Fibroblast of lung (primary cell): Measurements from ENCODE around the gene UBE2K. TPM values are rescaled to one million over a fixed set of nuclear protein-coding genes. Genes with fewer than 3 reads are reported as not detected.
"Not testable (repeated sequence)": the region's sequence is repeated elsewhere in the genome, so short reads cannot be mapped to it uniquely, and the experiment has no call there.

Experiments
- DNase-seq, 2 donors: peaks; one replicate each; pipeline versions ENCODE4 v3.0.0 to v3.0.0-alpha.2; 2010; ENCODE audit warnings: low read depth in 2 of 2
- H2AFZ ChIP-seq: 2 replicates; pipeline ENCODE4 v1.5.1; 2012; ENCODE audit warnings: low read length, control low read depth, inconsistent platforms
- H3K27ac ChIP-seq: 2 replicates; pipeline ENCODE4 v1.5.1; 2011; ENCODE audit warnings: low read length, control low read depth; ENCODE audit not compliant: insufficient read depth
- H3K27me3 ChIP-seq: 2 replicates; pipeline ENCODE4 v1.5.1; 2011; ENCODE audit warnings: mild to moderate bottlenecking, low read length; ENCODE audit not compliant: control insufficient read depth, insufficient read depth
- H3K36me3 ChIP-seq: 2 replicates; pipeline ENCODE4 v1.5.1; 2011; ENCODE audit warnings: low read length; ENCODE audit not compliant: control insufficient read depth, insufficient read depth
- H3K4me1 ChIP-seq: 2 replicates; pipeline ENCODE4 v1.5.1; 2011; ENCODE audit warnings: low read length; ENCODE audit not compliant: control insufficient read depth, insufficient read depth; ENCODE audit errors: extremely low read depth
- H3K4me2 ChIP-seq: 2 replicates; pipeline ENCODE4 v1.5.1; 2011; ENCODE audit warnings: low read length, control low read depth; ENCODE audit not compliant: insufficient read depth; ENCODE audit errors: extremely low read depth
- H3K4me3 ChIP-seq, 4 experiments: fragments of 200-600 bp in 1 of 4; sonication (generic) in 1 of 4; replicated peaks in 1 of 4; 2 replicates each; pipeline ENCODE4 v1.5.1; 2011 to 2016; ENCODE audit warnings: low read length in 4 of 4, low read depth in 3 of 4, mild to moderate bottlenecking in 3 of 4, control low read depth in 2 of 4, inconsistent platforms in 1 of 4, mixed read lengths in 1 of 4; ENCODE audit not compliant: insufficient read depth in 1 of 4; ENCODE audit errors: control extremely low read depth in 1 of 4
- H3K79me2 ChIP-seq: 2 replicates; pipeline ENCODE4 v1.5.1; 2012; ENCODE audit warnings: mild to moderate bottlenecking, low read length, inconsistent platforms; ENCODE audit not compliant: control insufficient read depth, insufficient read depth
- H3K9ac ChIP-seq: 2 replicates; pipeline ENCODE4 v1.5.1; 2011; ENCODE audit warnings: mild to moderate bottlenecking, low read length, control low read depth; ENCODE audit not compliant: insufficient read depth
- H3K9me3 ChIP-seq: 2 replicates; pipeline ENCODE4 v1.5.1; 2012; ENCODE audit warnings: low read depth, low read length; ENCODE audit not compliant: control insufficient read depth, insufficient read depth
- H4K20me1 ChIP-seq: 2 replicates; pipeline ENCODE4 v1.5.1; 2011; ENCODE audit warnings: low read length; ENCODE audit not compliant: control insufficient read depth, insufficient read depth; ENCODE audit errors: extremely low read depth
- CTCF ChIP-seq, 2 donors: IDR thresholded peaks in 1 of 2; conservative IDR thresholded peaks in 1 of 2; 1 replicate in 1 of 2; 2 replicates in 1 of 2; pipeline ENCODE4 v1.5.1; 2011 to 2012; ENCODE audit warnings: low read length in 2 of 2, control low read depth in 1 of 2, inconsistent platforms in 1 of 2, low read depth in 1 of 2, mild to moderate bottlenecking in 1 of 2
- EZH2 ChIP-seq: IDR thresholded peaks from 2 replicates; pipeline ENCODE4 v1.5.1; 2012; ENCODE audit warnings: low read length, control low read depth, mild to moderate bottlenecking; ENCODE audit errors: missing control alignments
- polyA plus RNA-seq, 2 donors: library from polyadenylated mRNA; depleted of rRNA in 1 of 2; stranded (reverse) in 1 of 2; unstranded in 1 of 2; fragments of >200 nt; gene quantifications; 2 replicates each; pipeline ENCODE4 v1.2.1, GENCODE V29; 2011 to 2012; ENCODE audit warnings: missing spikeins in 1 of 2
- total RNA-seq: library from RNA; depleted of rRNA; stranded (reverse); fragments of >200 nt; gene quantifications from 2 replicates; pipeline ENCODE4 v1.2.1, GENCODE V29; 2014

Gene UBE2K
- total and polyA plus RNA-seq, 2 donors (not counting 1 experiment from before 2014, with no cell fraction given), result 15.0 to 122 TPM

- Histone ChIP-seq H4K20me1 (no peaks in the 10 kb centered on the region), H3K4me1 (no peaks in the 10 kb centered on the region), H3K36me3 (no peaks in the 10 kb centered on the region), H3K27me3 (no peaks in the 10 kb centered on the region), H3K9me3 (no peaks in the 10 kb centered on the region), H2AFZ (no peak overlapping the region), H3K4me3 (no peak overlapping the region), H3K9ac (no peak overlapping the region), H3K27ac (no peak overlapping the region), H3K79me2 (no peaks in the 10 kb centered on the region), H3K4me2 (no peak overlapping the region)
- no peak for DNase-seq
- TF ChIP-seq CTCF (conservative IDR thresholded peaks at IDR 0.05 in 1 of 2, IDR thresholded peaks at IDR 0.05 in 1 of 2; ENCODE audit: low read depth in 1 of 2, low read length in 2 of 2) (no peak), EZH2 (no peak)
Measured at GRCh38 chr4:39812500-39812899, 114.6 kb downstream of the UBE2K start.

- H3K36me3 ChIP-seq, H4K20me1 ChIP-seq, H3K9ac ChIP-seq, H3K4me2 ChIP-seq, H3K9me3 ChIP-seq, H2AFZ ChIP-seq, H3K27me3 ChIP-seq, H3K27ac ChIP-seq, H3K79me2 ChIP-seq, H3K4me1 ChIP-seq, DNase-seq, H3K4me3 ChIP-seq: not testable (repeated sequence)
Measured at GRCh38 chr4:39813033-39813432, 115.1 kb downstream of the UBE2K start.

- not testable (repeated sequence) for H3K27ac ChIP-seq, H3K36me3 ChIP-seq, DNase-seq, H3K9ac ChIP-seq, H3K27me3 ChIP-seq, H3K4me3 ChIP-seq, H3K4me1 ChIP-seq, H3K9me3 ChIP-seq, H3K4me2 ChIP-seq, H3K79me2 ChIP-seq, H2AFZ ChIP-seq, H4K20me1 ChIP-seq
Measured at GRCh38 chr4:39813761-39814160, 115.8 kb downstream of the UBE2K start.

- H3K9ac ChIP-seq, result no peak overlapping the region
- no peaks in the 10 kb centered on the region for H3K79me2 ChIP-seq
- no peak overlapping the region for H3K4me3 ChIP-seq
- TF ChIP-seq EZH2, result no peak
- no peak for TF ChIP-seq CTCF (conservative IDR thresholded peaks at IDR 0.05 in 1 of 2, IDR thresholded peaks at IDR 0.05 in 1 of 2; ENCODE audit: low read depth in 1 of 2, low read length in 2 of 2)
- H2AFZ ChIP-seq, result no peak overlapping the region
- no peaks in the 10 kb centered on the region for H3K9me3 ChIP-seq
- H3K27me3 ChIP-seq, result no peaks in the 10 kb centered on the region
- peak; percentile 30 to 46 for DNase-seq
- no peaks in the 10 kb centered on the region for H3K4me1 ChIP-seq
- H3K36me3 ChIP-seq, result no peaks in the 10 kb centered on the region
- H3K27ac ChIP-seq, result no peak overlapping the region
- no peak overlapping the region for H3K4me2 ChIP-seq
- H4K20me1 ChIP-seq, result no peaks in the 10 kb centered on the region
Measured at GRCh38 chr4:39814403-39815185, 116.7 kb downstream of the UBE2K start.
